ENCODE data around the gene NHSL1.

Gene NHSL1

DNA sequence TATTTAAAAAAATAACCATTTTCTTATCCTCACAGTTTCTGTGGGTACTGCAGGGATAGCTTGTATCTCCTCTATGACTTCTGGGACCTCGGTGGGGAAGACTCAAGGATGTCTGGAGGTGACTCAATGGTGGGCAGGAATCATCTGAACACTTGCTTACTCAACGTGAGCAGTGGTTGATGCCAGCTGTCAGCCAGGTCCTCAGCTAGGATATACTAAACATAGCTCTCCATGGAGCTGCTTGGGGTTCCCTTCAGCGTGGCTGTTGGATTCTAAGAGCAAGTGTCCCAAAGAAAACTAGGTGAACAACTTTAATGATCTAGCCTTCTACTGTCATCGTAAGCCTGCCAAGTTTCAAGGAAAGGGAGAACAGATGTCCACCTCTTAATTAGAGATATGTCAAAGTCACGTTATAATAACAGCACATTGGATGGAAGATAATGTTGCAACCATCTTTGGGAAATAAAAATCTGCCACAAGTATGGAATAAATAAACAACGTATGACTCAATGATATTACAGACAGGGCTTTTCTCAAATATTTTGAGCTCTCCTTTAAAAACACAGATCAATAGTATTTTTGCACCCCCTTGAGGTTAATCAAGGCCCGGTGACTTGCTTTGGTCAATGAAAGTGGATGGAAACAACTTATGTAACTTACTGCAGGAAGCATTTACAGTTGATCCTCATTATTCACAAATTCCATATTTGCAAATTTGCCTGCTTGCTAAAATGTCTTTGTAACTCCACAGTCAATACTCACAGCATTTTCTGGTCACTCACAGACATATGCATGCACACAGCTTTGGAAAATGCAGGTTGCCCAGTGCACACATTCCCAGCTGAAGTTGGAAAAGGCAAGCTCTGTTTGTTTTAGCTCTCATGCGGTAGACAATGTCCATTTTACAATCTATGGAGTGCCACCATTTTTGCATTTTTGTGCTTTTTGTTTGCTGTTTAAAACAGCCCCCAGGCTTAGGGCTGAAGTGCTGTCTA, 101.9 kb downstream of the NHSL1 start:
- no peak for DNase-seq

GRCh38 chr6:138396709-138397108, 102.6 kb downstream of the NHSL1 start:
- DNase-seq = no peak

GRCh38 chr6:138393871-138394783, 105.2 kb downstream of the NHSL1 start:
- no peak for DNase-seq

DNA sequence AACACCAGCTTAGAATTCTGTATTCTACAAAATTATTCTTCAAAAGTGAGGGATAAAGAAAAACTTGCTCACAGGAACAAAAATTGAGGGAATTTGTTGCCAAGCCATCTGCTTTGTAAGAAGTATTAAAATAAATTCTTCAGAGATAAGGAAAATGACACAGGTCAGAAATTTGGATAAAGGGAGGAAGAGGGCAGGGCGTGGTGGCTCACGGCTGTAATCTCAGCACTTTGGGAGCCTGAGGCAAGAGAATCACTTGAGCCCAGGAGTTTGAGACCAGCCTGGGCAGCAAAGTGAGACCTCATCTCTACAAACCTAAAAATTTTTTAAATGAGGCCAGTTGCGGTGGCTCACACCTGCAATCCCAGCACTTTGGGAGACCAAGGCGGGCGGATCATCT, 109.7 kb downstream of the NHSL1 start:
- no peak for DNase-seq

DNA sequence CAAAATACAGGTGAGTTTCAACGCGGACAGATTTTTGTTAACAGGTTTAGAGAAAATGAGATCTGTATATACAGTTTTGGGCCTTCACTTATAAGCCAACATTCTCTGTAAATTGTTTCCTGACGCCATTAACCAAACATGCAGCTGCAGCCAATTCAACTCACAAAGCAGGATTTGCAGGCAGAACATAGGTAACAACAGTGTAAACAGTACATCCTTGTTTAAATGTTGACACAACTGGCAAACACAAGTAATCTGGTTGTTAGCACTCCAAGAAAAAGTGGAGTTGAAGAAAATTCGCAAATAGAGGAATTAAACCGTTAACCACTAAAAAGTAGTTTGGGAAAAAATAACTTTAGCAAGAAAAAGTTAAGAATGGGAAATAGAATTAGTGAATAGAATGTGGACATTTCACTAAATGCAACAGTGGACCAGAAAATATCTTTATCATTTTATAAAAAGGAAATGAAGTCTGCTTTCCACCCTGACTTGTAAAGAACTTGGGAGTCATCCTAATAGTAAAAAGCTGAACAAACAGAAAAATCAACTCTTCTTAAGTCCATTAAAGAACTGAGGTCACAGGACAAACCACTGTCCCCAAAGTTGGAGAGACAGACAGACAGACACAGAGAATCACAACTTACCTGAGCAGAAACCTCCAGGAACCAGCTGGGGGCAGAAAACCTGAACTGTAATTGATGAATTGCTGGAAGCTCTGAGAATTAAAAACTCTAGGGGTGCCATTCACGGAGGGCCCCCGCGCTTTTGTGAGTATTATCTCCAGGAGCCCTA, 111.5 kb downstream of the NHSL1 start:
- no peak for DNase-seq

- DNase-seq = no peak
These were observed 112.4 kb downstream of the NHSL1 start for GRCh38 chr6:138386897-138387296.

- DNase-seq = no peak
These were observed 115.5 kb downstream of the NHSL1 start for GRCh38 chr6:138383776-138384175.

DNA sequence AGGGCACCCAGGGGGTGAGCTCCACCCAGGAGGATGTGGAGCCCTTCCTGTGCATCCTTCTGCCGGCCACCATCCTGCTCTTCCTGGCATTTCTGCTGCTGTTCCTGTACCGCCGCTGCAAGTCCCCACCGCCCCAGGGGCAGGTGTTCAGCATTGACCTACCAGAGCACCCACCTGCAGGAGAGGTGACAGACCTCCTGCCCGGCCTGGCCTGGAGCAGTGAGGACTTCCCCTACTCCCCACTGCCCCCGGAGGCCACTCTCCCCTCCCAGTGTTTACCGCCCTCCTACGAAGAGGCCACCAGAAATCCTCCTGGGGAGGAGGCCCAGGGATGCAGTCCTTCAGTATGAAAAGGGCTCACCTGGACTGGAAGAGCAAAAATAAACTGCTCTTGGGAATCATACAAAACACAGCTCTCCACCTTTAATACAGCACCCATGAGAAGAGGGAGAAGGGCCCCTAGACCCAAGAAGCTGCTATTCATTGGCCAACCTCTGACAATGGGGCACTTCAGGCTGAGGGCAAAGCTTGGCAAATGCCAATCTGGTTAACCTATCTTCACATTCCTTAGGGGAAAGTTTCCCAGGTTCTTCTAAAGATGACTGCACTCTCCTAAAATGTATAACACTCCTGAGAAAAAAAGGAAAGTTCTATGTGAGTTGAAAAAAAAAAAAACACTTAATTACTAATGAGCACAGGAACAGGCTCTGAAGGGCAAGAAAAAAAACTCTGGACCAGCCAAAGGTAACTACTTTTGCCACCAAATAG, 116.6 kb downstream of the NHSL1 start:
- no peak for DNase-seq

- DNase-seq = no peak
These were observed 120.8 kb downstream of the NHSL1 start for GRCh38 chr6:138378463-138378862.

DNA sequence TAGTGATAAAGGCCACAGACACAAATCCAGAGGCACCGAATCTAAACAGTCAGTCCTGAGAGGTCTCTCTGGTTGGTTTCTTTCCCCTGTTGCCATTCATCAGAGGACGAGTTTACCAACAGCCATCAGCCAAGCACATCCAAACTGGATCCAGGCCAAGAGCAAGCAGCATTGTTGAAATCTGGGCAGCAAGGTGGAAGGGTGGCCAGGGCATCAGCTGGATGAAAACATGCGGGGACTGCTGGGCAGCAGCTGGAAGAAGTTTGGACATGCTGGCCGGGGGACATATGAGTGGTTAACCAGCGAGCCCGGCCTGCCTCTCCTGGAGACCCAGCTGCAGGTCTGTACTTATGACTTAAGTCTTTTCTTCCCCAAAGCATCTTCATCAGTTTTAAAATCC, 121.5 kb downstream of the NHSL1 start, which contains the start of gene SMIM28:
TSS of gene SMIM28 (plus strand) at position 62 of the 400 bp plus-strand sequence. CDS start at position 230, 168 bp downstream.
- no peak for DNase-seq

GRCh38 chr6:138377042-138377441, 122.3 kb downstream of the NHSL1 start:
- no peak for DNase-seq

DNA sequence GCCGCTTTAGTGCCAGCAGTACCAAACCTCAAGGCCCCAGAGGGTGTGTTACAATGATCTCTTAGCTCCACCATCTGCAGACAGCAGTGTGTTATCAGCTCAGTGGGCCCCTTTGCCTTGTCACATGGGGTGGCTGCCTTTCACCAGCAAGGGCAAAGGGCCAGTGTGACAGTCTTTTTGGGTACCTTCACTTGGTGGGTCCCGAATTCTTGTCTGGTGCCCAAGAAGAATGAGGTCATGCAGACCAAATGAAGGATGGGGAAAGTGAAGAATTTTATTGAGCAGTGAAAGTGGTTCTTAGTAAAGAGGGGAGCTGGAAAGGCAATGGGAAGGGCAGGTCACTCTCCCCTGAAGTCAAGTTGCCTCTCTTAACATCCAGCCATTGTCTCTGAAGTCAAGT, 124.5 kb downstream of the NHSL1 start:
- no peak for DNase-seq

DNA sequence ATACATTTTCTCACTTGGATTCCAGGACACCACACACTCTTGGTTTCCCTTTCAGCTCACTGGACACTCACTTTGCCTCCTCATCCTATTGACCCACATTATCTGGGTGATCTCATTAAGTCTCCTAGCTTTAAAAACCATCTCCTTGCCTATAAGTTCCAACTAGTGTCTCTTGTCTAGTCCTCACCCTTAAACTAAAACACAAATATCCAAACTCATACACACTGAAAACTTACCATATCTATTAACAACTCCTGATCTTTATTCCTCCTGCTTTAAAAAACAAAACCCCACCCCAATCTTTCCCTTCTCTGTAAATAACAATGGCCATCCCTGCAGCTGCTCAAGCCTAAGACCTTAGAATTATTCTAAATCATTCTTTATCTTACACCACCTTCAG, 125.1 kb downstream of the NHSL1 start:
- no peak for DNase-seq

DNA sequence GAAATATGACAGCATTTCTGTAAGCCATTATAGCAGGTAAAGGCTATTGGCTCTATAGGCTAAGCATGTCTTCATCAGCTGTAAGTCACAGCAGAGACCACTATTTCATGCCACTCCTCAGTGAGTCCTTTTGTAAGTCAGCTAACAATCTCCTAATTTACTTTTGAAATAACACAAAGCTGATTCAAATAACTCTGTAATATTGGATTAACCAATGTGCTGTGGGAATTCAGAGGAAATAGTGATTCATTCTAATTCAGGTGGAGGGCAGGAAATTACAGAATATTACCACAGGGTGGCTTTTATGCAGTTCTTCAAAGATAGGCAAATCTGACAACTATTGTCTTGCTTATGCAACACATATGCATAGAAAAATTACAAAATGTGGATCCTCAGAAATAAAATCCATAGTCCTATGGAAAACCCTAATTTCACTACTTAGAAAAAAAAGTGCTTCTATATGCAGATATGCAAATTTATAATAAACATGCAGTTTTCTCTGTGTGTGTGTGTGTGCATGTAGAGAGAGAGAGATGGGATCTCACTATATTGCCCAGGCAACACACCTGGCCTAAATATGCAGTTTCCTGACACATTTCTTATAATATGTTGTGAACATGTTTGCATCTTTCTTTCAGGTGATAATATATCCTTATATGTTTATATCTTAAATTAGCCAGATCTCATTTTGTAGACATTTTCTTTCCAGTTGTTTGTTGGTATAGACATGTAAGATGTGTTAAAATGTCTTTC, 126.4 kb downstream of the NHSL1 start:
- no peak for DNase-seq

Measured in NCI-H1048 (cell line).